Astrocyte of the spinal cord (primary cell): ENCODE measurements around the gene CCDC187.

ENCODE experiments used
- DNase-seq: peaks from one replicate; pipeline ENCODE4 v3.0.0; 2011; ENCODE audit warnings: low read depth, low spot score
- H3K4me3 ChIP-seq: 2 replicates; pipeline ENCODE4 v1.5.1; 2011; ENCODE audit warnings: low read depth, mild to moderate bottlenecking, low read length, moderate library complexity
- CTCF ChIP-seq: IDR thresholded peaks from 2 replicates; pipeline ENCODE4 v1.5.1; 2012; ENCODE audit warnings: low read depth, mild to moderate bottlenecking, low read length, inconsistent platforms
- in situ Hi-C: cut with HindIII; loops from 2 replicates; pipeline ENCODE4 v1.10.0; 2017; ENCODE audit warnings: low sequenced_read_pairs

CCDC187 gene

GRCh38 chr9:136302527-136302926 lies 1.4 kb downstream of the CCDC187 start:
- no peak for TF ChIP-seq CTCF
- DNase-seq, result no peak
- no peak overlapping the region for H3K4me3 ChIP-seq
- in situ Hi-C loops, result no loop called here

- DNase-seq, result no peak
- in situ Hi-C loops, result no loop called here
- TF ChIP-seq CTCF, result no peak
- no peak overlapping the region for H3K4me3 ChIP-seq
Observed at GRCh38 chr9:136300866-136301265, 3.0 kb downstream of the CCDC187 start.

GRCh38 chr9:136300016-136300545 lies 3.8 kb downstream of the CCDC187 start:
- in situ Hi-C loops, result no loop called here
- DNase-seq, result no peak
- no peak overlapping the region for H3K4me3 ChIP-seq
- no peak for TF ChIP-seq CTCF

GRCh38 chr9:136299541-136299940 lies 4.4 kb downstream of the CCDC187 start:
- no peak for DNase-seq
- H3K4me3 ChIP-seq, result no peak overlapping the region
- in situ Hi-C loops, result no loop called here
- TF ChIP-seq CTCF, result no peak

- H3K4me3 ChIP-seq, result no peak overlapping the region
- TF ChIP-seq CTCF, result no peak
- no peak for DNase-seq
- in situ Hi-C loops, result no loop called here
Observed at GRCh38 chr9:136299116-136299515, 4.8 kb downstream of the CCDC187 start.

- no peak overlapping the region for H3K4me3 ChIP-seq
- in situ Hi-C loops, result no loop called here
- DNase-seq, result no peak
- TF ChIP-seq CTCF, result no peak
Observed at GRCh38 chr9:136297766-136298735, 5.8 kb downstream of the CCDC187 start.
